CD14-positive monocyte (primary cell): ENCODE results near the gene TNFRSF18. TPM values are rescaled to one million over a fixed set of nuclear protein-coding genes. Genes with fewer than 3 reads are reported as not detected.

Experiments
- DNase-seq, 3 donors: peaks; one replicate each; pipeline ENCODE4 v3.0.0-alpha.2; 2011 to 2022
- H2AFZ ChIP-seq: 2 replicates; pipeline ENCODE4 v1.6.0; 2012; ENCODE audit warnings: mild to moderate bottlenecking, low read depth, low read length, inconsistent platforms; ENCODE audit not compliant: insufficient read depth, poor library complexity, severe bottlenecking
- H3K27ac ChIP-seq, 2 donors: 1 replicate in 1 of 2; 2 replicates in 1 of 2; pipeline ENCODE4 v1.5.1; 2012 to 2013; ENCODE audit warnings: low read length in 2 of 2, control low read depth in 1 of 2, inconsistent platforms in 1 of 2, low read depth in 1 of 2, mild to moderate bottlenecking in 1 of 2
- H3K27me3 ChIP-seq, 2 donors: one replicate each; pipeline versions ENCODE4 v1.6.0 to v1.6.1; 2011 to 2013; ENCODE audit warnings: low read length in 2 of 2; ENCODE audit not compliant: control insufficient read depth in 2 of 2, insufficient read depth in 2 of 2
- H3K36me3 ChIP-seq, 2 donors: replicated peaks in 1 of 2; 1 replicate in 1 of 2; 2 replicates in 1 of 2; pipeline versions ENCODE4 v1.5.1 to v1.6.1; 2012 to 2013; ENCODE audit warnings: low read length in 2 of 2, control low read depth in 1 of 2, inconsistent platforms in 1 of 2, mild to moderate bottlenecking in 1 of 2; ENCODE audit not compliant: insufficient read depth in 2 of 2, control insufficient read depth in 1 of 2
- H3K4me1 ChIP-seq, 2 donors: 1 replicate in 1 of 2; 2 replicates in 1 of 2; pipeline versions ENCODE4 v1.5.1 to v1.6.1; 2012 to 2013; ENCODE audit warnings: low read length in 2 of 2, control low read depth in 1 of 2, inconsistent platforms in 1 of 2, mild to moderate bottlenecking in 1 of 2, moderate library complexity in 1 of 2; ENCODE audit not compliant: insufficient read depth in 2 of 2, control insufficient read depth in 1 of 2
- H3K4me2 ChIP-seq: replicated peaks from 2 replicates; pipeline ENCODE3; 2012; ENCODE audit warnings: low read length, moderate library complexity, mild to moderate bottlenecking; ENCODE audit not compliant: poor library complexity, severe bottlenecking; ENCODE audit errors: extremely low read depth
- H3K4me3 ChIP-seq, 3 experiments: fragments of 200-600 bp in 1 of 3; sonication (generic) in 1 of 3; replicated peaks in 1 of 3; 1 replicate in 2 of 3; 2 replicates in 1 of 3; pipeline ENCODE4 v1.5.1; 2011 to 2013; ENCODE audit warnings: low read length in 3 of 3, mild to moderate bottlenecking in 3 of 3, control low read depth in 2 of 3, low read depth in 2 of 3, inconsistent platforms in 1 of 3, moderate library complexity in 1 of 3
- H3K79me2 ChIP-seq: 2 replicates; pipeline ENCODE4 v1.6.0; 2012; ENCODE audit warnings: mild to moderate bottlenecking, control low read depth, inconsistent platforms, low read length, moderate library complexity; ENCODE audit not compliant: insufficient read depth
- H3K9ac ChIP-seq: 2 replicates; pipeline ENCODE4 v1.6.0; 2017; ENCODE audit warnings: low read length, mild to moderate bottlenecking; ENCODE audit not compliant: insufficient read depth, poor library complexity, severe bottlenecking
- H3K9me3 ChIP-seq, 2 donors: replicated peaks in 1 of 2; 1 replicate in 1 of 2; 2 replicates in 1 of 2; pipeline versions ENCODE4 v1.5.1 to v1.6.1; 2012 to 2013; ENCODE audit warnings: low read length in 2 of 2, control low read depth in 1 of 2; ENCODE audit not compliant: control insufficient read depth in 1 of 2, insufficient read depth in 1 of 2
- H4K20me1 ChIP-seq: 2 replicates; pipeline ENCODE4 v1.6.0; 2012; ENCODE audit warnings: mild to moderate bottlenecking, low read length, control low read depth, moderate library complexity; ENCODE audit not compliant: insufficient read depth
- H3K27ac Mint-ChIP-seq, 7 donors: one replicate each; pipeline ENCODE4 v1.8.0; 2020; ENCODE audit warnings: mild to moderate bottlenecking in 7 of 7, mixed read lengths in 7 of 7, moderate library complexity in 6 of 7, inconsistent platforms in 2 of 7
- H3K27me3 Mint-ChIP-seq, 3 donors: one replicate each; pipeline ENCODE4 v1.8.0; 2021 to 2022; ENCODE audit warnings: low read depth in 3 of 3, mild to moderate bottlenecking in 3 of 3, mixed read lengths in 3 of 3, moderate library complexity in 3 of 3, inconsistent platforms in 1 of 3
- H3K36me3 Mint-ChIP-seq, 2 donors: one replicate each; pipeline ENCODE4 v1.8.0; 2020; ENCODE audit warnings: mixed read lengths in 2 of 2, inconsistent platforms in 1 of 2, mild to moderate bottlenecking in 1 of 2
- H3K4me1 Mint-ChIP-seq: one replicate; pipeline ENCODE4 v1.8.0; 2020; ENCODE audit warnings: mild to moderate bottlenecking, mixed read lengths
- H3K4me3 Mint-ChIP-seq, 2 donors: one replicate each; pipeline ENCODE4 v1.8.0; 2020; ENCODE audit warnings: mild to moderate bottlenecking in 2 of 2, mixed read lengths in 2 of 2, moderate library complexity in 1 of 2
- H3K9me3 Mint-ChIP-seq, 7 donors: one replicate each; pipeline ENCODE4 v1.8.0; 2020 to 2022; ENCODE audit warnings: mixed read lengths in 7 of 7, mild to moderate bottlenecking in 6 of 7, moderate library complexity in 6 of 7, inconsistent platforms in 2 of 7
- CTCF ChIP-seq: fragments of 200-600 bp; IDR thresholded peaks from one replicate; pipeline ENCODE4 v1.8.0; 2022; ENCODE audit warnings: antibody characterized with exemption, mild to moderate bottlenecking
- WGBS: methylation state at CpG from one replicate; pipeline ENCODE4 v1.1.5; 2013; ENCODE audit warnings: missing lambda C conversion rate; ENCODE audit not compliant: insufficient coverage; 5-methylcytosine and 5-hydroxymethylcytosine counted together
- intact Hi-C, 2 donors: fragments of 100-400 bp; cut with micrococcal nuclease; formaldehyde crosslinking; loops; one replicate each; pipeline versions ENCODE4 v1.15.0 to v1.15.1; 2023
- polyA plus RNA-seq, 3 donors: library from polyadenylated mRNA; depleted of rRNA in 1 of 3; unstranded in 2 of 3; stranded (reverse) in 1 of 3; fragments of 300-500 nt in 2 of 3; fragments of >200 nt in 1 of 3; fragmentation: Illumina TruSeq in 2 of 3; gene quantifications; 1 replicate in 2 of 3; 2 replicates in 1 of 3; pipeline ENCODE4 v1.2.3, GENCODE V29; 2012 to 2021

TNFRSF18 gene
- polyA plus RNA-seq, 3 donors, result not detected

GRCh38 chr1:1181938-1182410 lies 24.4 kb downstream of the TNFRSF18 start:
- Histone ChIP-seq H3K9me3 (no peaks in the 10 kb centered on the region), H3K79me2 (no peaks in the 10 kb centered on the region), H2AFZ (no peak overlapping the region), H3K4me2 (no peak overlapping the region), H3K4me1 (peaks cover 0 to 2% of the 10 kb centered on the region in 2 donors), H3K9ac (no peak overlapping the region), H3K27me3 (no peaks in the 10 kb centered on the region), H3K4me3 (no peak overlapping the region), H4K20me1 (no peaks in the 10 kb centered on the region), H3K36me3 (no peaks in the 10 kb centered on the region), H3K27ac (no peak overlapping the region)
- Mint-ChIP-seq H3K4me1 (no peaks in the 10 kb centered on the region), H3K4me3 (no peak overlapping the region), H3K27me3 (peaks cover 1 to 17% (median 2%) of the 10 kb centered on the region in 3 donors), H3K9me3 (peaks cover 0 to 2% (median 0%) of the 10 kb centered on the region in 7 donors), H3K27ac (no peak overlapping the region), H3K36me3 (no peaks in the 10 kb centered on the region)
- WGBS, result 79% methylated on average over 19 of the region's 21 CpGs
- DNase-seq, result no peak
- no peak for TF ChIP-seq CTCF
- intact Hi-C loops, result no loop called here

GRCh38 chr1:1181129-1181937 lies 25.1 kb downstream of the TNFRSF18 start:
- Histone ChIP-seq H3K36me3 (no peaks in the 10 kb centered on the region), H3K79me2 (no peaks in the 10 kb centered on the region), H3K4me3 (no peak overlapping the region), H3K4me1 (peaks cover 0 to 2% of the 10 kb centered on the region in 2 donors), H3K9ac (no peak overlapping the region), H2AFZ (no peak overlapping the region), H4K20me1 (no peaks in the 10 kb centered on the region), H3K27ac (no peak overlapping the region), H3K9me3 (no peaks in the 10 kb centered on the region), H3K4me2 (no peak overlapping the region), H3K27me3 (peaks cover 0 to 4% of the 10 kb centered on the region in 2 donors)
- Mint-ChIP-seq H3K4me3 (no peak overlapping the region), H3K27me3 (peaks cover 1 to 21% (median 3%) of the 10 kb centered on the region in 3 donors), H3K27ac (peak overlapping the region in 1 of 7 donors; percentile 15), H3K36me3 (no peaks in the 10 kb centered on the region), H3K4me1 (no peaks in the 10 kb centered on the region), H3K9me3 (peaks cover 0 to 2% (median 0%) of the 10 kb centered on the region in 7 donors)
- no peak for TF ChIP-seq CTCF
- 91% methylated on average over 25 of the region's 26 CpGs for WGBS
- DNase-seq, result no peak
- intact Hi-C loops, result no loop called here
